ENCODE measurements around the gene CYBRD1.

Gene CYBRD1

GRCh38 chr2:171600126-171600525 is 77.9 kb downstream of the CYBRD1 start:
- in situ Hi-C loops (cut with HindIII; ENCODE audit: low pct_unique_long_range_greater_than_20kb, low sequenced_read_pairs), result no loop called here
- no peak for DNase-seq (ENCODE audit: low read depth in 1 of 2, low spot score in 1 of 2)
- TF ChIP-seq JUND (IDR thresholded peaks at IDR 0.05; ENCODE audit: low read depth), result no peak

GRCh38 chr2:171602352-171602751 is 80.1 kb downstream of the CYBRD1 start:
- DNase-seq (ENCODE audit: low read depth in 1 of 2, low spot score in 1 of 2), result no peak
- no peak for TF ChIP-seq JUND (IDR thresholded peaks at IDR 0.05; ENCODE audit: low read depth)
- in situ Hi-C loops (cut with HindIII; ENCODE audit: low pct_unique_long_range_greater_than_20kb, low sequenced_read_pairs), result no loop called here
